ENCODE results near the gene TBC1D17.

GRCh38 chr19:49890349-49891311, 13.1 kb downstream of the TBC1D17 start:
- TF ChIP-seq CTCF (IDR thresholded peaks at IDR 0.05) (peak in 3 of 5 experiments; percentile 1 to 38 (median 9)), EP300 (IDR thresholded peaks at IDR 0.05) (no peak), POLR2A (IDR thresholded peaks at IDR 0.05) (no peak)
